Measurements from ENCODE around the gene CCDC80.

- no peak for TF ChIP-seq CHD1 (IDR thresholded peaks at IDR 0.05; ENCODE audit: low read depth, low read length)
- TF ChIP-seq CTCF (conservative IDR thresholded peaks at IDR 0.05; ENCODE audit: low read depth, low read length), result no peak
- no peak for TF ChIP-seq SMC3 (IDR thresholded peaks at IDR 0.05; ENCODE audit: low read depth, low read length)
- TF ChIP-seq MAFK (IDR thresholded peaks at IDR 0.05; ENCODE audit: low read depth, low read length), result no peak
- TF ChIP-seq, protein P1, sequence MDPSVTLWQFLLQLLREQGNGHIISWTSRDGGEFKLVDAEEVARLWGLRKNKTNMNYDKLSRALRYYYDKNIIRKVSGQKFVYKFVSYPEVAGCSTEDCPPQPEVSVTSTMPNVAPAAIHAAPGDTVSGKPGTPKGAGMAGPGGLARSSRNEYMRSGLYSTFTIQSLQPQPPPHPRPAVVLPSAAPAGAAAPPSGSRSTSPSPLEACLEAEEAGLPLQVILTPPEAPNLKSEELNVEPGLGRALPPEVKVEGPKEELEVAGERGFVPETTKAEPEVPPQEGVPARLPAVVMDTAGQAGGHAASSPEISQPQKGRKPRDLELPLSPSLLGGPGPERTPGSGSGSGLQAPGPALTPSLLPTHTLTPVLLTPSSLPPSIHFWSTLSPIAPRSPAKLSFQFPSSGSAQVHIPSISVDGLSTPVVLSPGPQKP (IDR thresholded peaks at IDR 0.05; ENCODE audit: borderline replicate concordance, low read depth, low read length), result no peak
Observed at GRCh38 chr3:112555535-112556170, 85.3 kb downstream of the CCDC80 start.

Data from IMR-90 (cell line).